Trophoblast cell (in vitro differentiated cells and primary cell): ENCODE results near the gene JAML.

ENCODE experiments used
- DNase-seq, 2 donors: peaks; one replicate each; pipeline ENCODE4 v3.0.0-alpha.2; 2016
- H2AFZ ChIP-seq: 2 replicates; pipeline ENCODE4 v1.6.1; 2013; ENCODE audit warnings: low read length, moderate library complexity, mild to moderate bottlenecking; ENCODE audit not compliant: insufficient read depth, poor library complexity
- H2AK5ac ChIP-seq: 2 replicates; pipeline ENCODE4 v1.6.1; 2013; ENCODE audit warnings: mild to moderate bottlenecking, low read length
- H2BK120ac ChIP-seq: 2 replicates; pipeline ENCODE4 v1.6.1; 2013; ENCODE audit warnings: low read length, mild to moderate bottlenecking, moderate library complexity; ENCODE audit not compliant: insufficient read depth, poor library complexity
- H2BK12ac ChIP-seq: 2 replicates; pipeline ENCODE4 v1.6.1; 2013; ENCODE audit warnings: mild to moderate bottlenecking, low read length, moderate library complexity
- H2BK5ac ChIP-seq: 2 replicates; pipeline ENCODE4 v1.6.1; 2013; ENCODE audit warnings: low read length, low read depth, moderate library complexity, mild to moderate bottlenecking; ENCODE audit not compliant: poor library complexity
- H3K14ac ChIP-seq: 2 replicates; pipeline ENCODE4 v1.6.1; 2013; ENCODE audit warnings: mild to moderate bottlenecking, low read length
- H3K18ac ChIP-seq: 2 replicates; pipeline ENCODE4 v1.6.1; 2013; ENCODE audit warnings: mild to moderate bottlenecking, low read length
- H3K23ac ChIP-seq: 2 replicates; pipeline ENCODE4 v1.6.1; 2013; ENCODE audit warnings: low read length
- H3K27ac ChIP-seq: 2 replicates; pipeline ENCODE4 v1.5.1; 2013; ENCODE audit warnings: low read depth, mild to moderate bottlenecking, inconsistent platforms, low read length, moderate library complexity
- H3K27me3 ChIP-seq: 2 replicates; pipeline ENCODE4 v1.6.1; 2013; ENCODE audit warnings: inconsistent platforms, mild to moderate bottlenecking, low read length, moderate library complexity; ENCODE audit not compliant: insufficient read depth
- H3K36me3 ChIP-seq, 2 experiments: 1 replicate in 1 of 2; 2 replicates in 1 of 2; pipeline ENCODE4 v1.6.1; 2013; ENCODE audit warnings: low read length in 2 of 2, mild to moderate bottlenecking in 2 of 2, moderate library complexity in 1 of 2; ENCODE audit not compliant: insufficient read depth in 2 of 2, control insufficient read depth in 1 of 2
- H3K4ac ChIP-seq: 2 replicates; pipeline ENCODE4 v1.6.1; 2013; ENCODE audit warnings: low read depth, mild to moderate bottlenecking, low read length, moderate library complexity
- H3K4me1 ChIP-seq, 2 experiments: 1 replicate in 1 of 2; 2 replicates in 1 of 2; pipeline ENCODE4 v1.6.1; 2013; ENCODE audit warnings: low read length in 2 of 2, mild to moderate bottlenecking in 2 of 2, moderate library complexity in 1 of 2; ENCODE audit not compliant: insufficient read depth in 2 of 2, control insufficient read depth in 1 of 2
- H3K4me2 ChIP-seq: 2 replicates; pipeline ENCODE4 v1.6.1; 2013; ENCODE audit warnings: inconsistent platforms, mild to moderate bottlenecking, low read length, moderate library complexity
- H3K4me3 ChIP-seq: 2 replicates; pipeline ENCODE4 v1.5.1; 2013; ENCODE audit warnings: mild to moderate bottlenecking, low read depth, low read length, inconsistent platforms
- H3K79me1 ChIP-seq: one replicate; pipeline ENCODE4 v1.6.1; 2013; ENCODE audit warnings: low read length
- H3K79me2 ChIP-seq: 2 replicates; pipeline ENCODE4 v1.6.1; 2013; ENCODE audit warnings: low read length, mild to moderate bottlenecking; ENCODE audit not compliant: control insufficient read depth, insufficient read depth, poor library complexity
- H3K9ac ChIP-seq: 2 replicates; pipeline ENCODE4 v1.6.1; 2013; ENCODE audit warnings: mild to moderate bottlenecking, low read length
- H3K9me3 ChIP-seq: 2 replicates; pipeline ENCODE4 v1.6.1; 2013; ENCODE audit warnings: low read depth, mild to moderate bottlenecking, control low read depth, inconsistent platforms, low read length; ENCODE audit not compliant: insufficient read depth
- H4K12ac ChIP-seq: 2 replicates; pipeline ENCODE4 v1.6.1; 2013; ENCODE audit warnings: low read depth, mild to moderate bottlenecking, low read length, moderate library complexity
- H4K8ac ChIP-seq: 2 replicates; pipeline ENCODE4 v1.6.1; 2013; ENCODE audit warnings: low read depth, mild to moderate bottlenecking, low read length, moderate library complexity
- H4K91ac ChIP-seq: one replicate; pipeline ENCODE4 v1.6.1; 2013; ENCODE audit warnings: low read depth, mild to moderate bottlenecking, low read length, moderate library complexity
- WGBS: extraction: QIAGEN DNeasy Blood & Tissue Kit; methylation state at CpG from one replicate; pipeline ENCODE4 v1.1.7; 2013; ENCODE audit warnings: missing lambda C conversion rate; ENCODE audit not compliant: insufficient read length, insufficient coverage; ENCODE audit errors: extremely low coverage; 5-methylcytosine and 5-hydroxymethylcytosine counted together

The JAML gene

GRCh38 chr11:118161786-118162185 lies 63.0 kb downstream of the JAML start:
- Histone ChIP-seq H3K4me2 (no peak overlapping the region), H3K9ac (no peak overlapping the region), H3K4me3 (no peak overlapping the region), H2AK5ac (no peak overlapping the region), H3K14ac (no peak overlapping the region), H2AFZ (no peak overlapping the region), H3K4me1 (no peaks in the 10 kb centered on the region), H4K8ac (no peak overlapping the region), H3K79me2 (no peaks in the 10 kb centered on the region), H3K9me3 (peaks cover 3% of the 10 kb centered on the region), H3K36me3 (no peaks in the 10 kb centered on the region), H3K27me3 (peaks cover 14% of the 10 kb centered on the region), H3K27ac (no peak overlapping the region), H2BK12ac (no peak overlapping the region), H2BK5ac (no peak overlapping the region), H3K18ac (no peak overlapping the region), H4K12ac (no peak overlapping the region), H3K23ac (no peak overlapping the region), H3K4ac (no peak overlapping the region), H3K79me1 (no peaks in the 10 kb centered on the region), H4K91ac (no peak overlapping the region), H2BK120ac (no peak overlapping the region)
- no CpG with 5 or more reads among the region's 6 CpGs for WGBS
- no peak for DNase-seq

GRCh38 chr11:118157186-118157895 lies 67.5 kb downstream of the JAML start:
- Histone ChIP-seq H3K4me2 (no peak overlapping the region), H2BK5ac (no peak overlapping the region), H2BK120ac (no peak overlapping the region), H3K14ac (no peak overlapping the region), H3K4ac (no peak overlapping the region), H3K36me3 (no peaks in the 10 kb centered on the region), H3K18ac (no peak overlapping the region), H3K9ac (no peak overlapping the region), H2BK12ac (no peak overlapping the region), H4K8ac (no peak overlapping the region), H3K27ac (no peak overlapping the region), H2AFZ (no peak overlapping the region), H3K79me2 (no peaks in the 10 kb centered on the region), H3K4me3 (no peak overlapping the region), H3K27me3 (peaks cover 56% of the 10 kb centered on the region), H3K23ac (no peak overlapping the region), H3K79me1 (no peaks in the 10 kb centered on the region), H4K91ac (no peak overlapping the region), H3K4me1 (peaks cover 5% of the 10 kb centered on the region in 2 experiments), H4K12ac (no peak overlapping the region), H3K9me3 (peaks cover 15% of the 10 kb centered on the region), H2AK5ac (no peak overlapping the region)
- no peak for DNase-seq
- WGBS = no CpG with 5 or more reads among the region's 10 CpGs

GRCh38 chr11:118156531-118157185 lies 68.2 kb downstream of the JAML start:
- no peak overlapping the region for H3K4me2 ChIP-seq
- no peak overlapping the region for H3K27ac ChIP-seq
- H3K9me3 ChIP-seq = peaks cover 15% of the 10 kb centered on the region
- H3K79me1 ChIP-seq = no peaks in the 10 kb centered on the region
- H2AFZ ChIP-seq = no peak overlapping the region
- no peak overlapping the region for H2AK5ac ChIP-seq
- H3K27me3 ChIP-seq = peaks cover 62% of the 10 kb centered on the region
- peak overlapping the region; percentile 46 for H3K4me3 ChIP-seq
- no peak overlapping the region for H2BK12ac ChIP-seq
- H4K91ac ChIP-seq = no peak overlapping the region
- H3K9ac ChIP-seq = no peak overlapping the region
- H4K12ac ChIP-seq = no peak overlapping the region
- no peak overlapping the region for H3K14ac ChIP-seq
- no CpG with 5 or more reads among the region's 21 CpGs for WGBS
- DNase-seq = no peak
- H3K36me3 ChIP-seq = no peaks in the 10 kb centered on the region
- H3K18ac ChIP-seq = no peak overlapping the region
- no peak overlapping the region for H4K8ac ChIP-seq
- H3K4ac ChIP-seq = no peak overlapping the region
- peaks cover 5% of the 10 kb centered on the region in 2 experiments for H3K4me1 ChIP-seq
- no peak overlapping the region for H3K23ac ChIP-seq
- H3K79me2 ChIP-seq = no peaks in the 10 kb centered on the region
- H2BK5ac ChIP-seq = no peak overlapping the region
- no peak overlapping the region for H2BK120ac ChIP-seq

GRCh38 chr11:118155776-118156530 lies 68.9 kb downstream of the JAML start:
- no peak overlapping the region for H4K8ac ChIP-seq
- no peak overlapping the region for H4K12ac ChIP-seq
- no peaks in the 10 kb centered on the region for H3K79me2 ChIP-seq
- no peak overlapping the region for H2AFZ ChIP-seq
- peaks cover 15% of the 10 kb centered on the region for H3K9me3 ChIP-seq
- no CpG with 5 or more reads among the region's 11 CpGs for WGBS
- H2BK120ac ChIP-seq = no peak overlapping the region
- H2AK5ac ChIP-seq = no peak overlapping the region
- H3K14ac ChIP-seq = no peak overlapping the region
- no peaks in the 10 kb centered on the region for H3K79me1 ChIP-seq
- H2BK12ac ChIP-seq = no peak overlapping the region
- H3K27ac ChIP-seq = no peak overlapping the region
- no peak for DNase-seq
- H3K23ac ChIP-seq = no peak overlapping the region
- H3K27me3 ChIP-seq = peaks cover 69% of the 10 kb centered on the region
- no peaks in the 10 kb centered on the region for H3K36me3 ChIP-seq
- H2BK5ac ChIP-seq = no peak overlapping the region
- no peak overlapping the region for H3K4ac ChIP-seq
- H4K91ac ChIP-seq = no peak overlapping the region
- H3K4me1 ChIP-seq = peaks cover 5% of the 10 kb centered on the region in 2 experiments
- H3K4me2 ChIP-seq = no peak overlapping the region
- no peak overlapping the region for H3K18ac ChIP-seq
- no peak overlapping the region for H3K9ac ChIP-seq
- no peak overlapping the region for H3K4me3 ChIP-seq
